Endodermal cell (in vitro differentiated cells): ENCODE data around the gene TARS1. TPM values are rescaled to one million over a fixed set of nuclear protein-coding genes. Genes with fewer than 3 reads are reported as not detected.

Experiments
- DNase-seq: peaks from one replicate; pipeline ENCODE4 v3.0.0-alpha.2; 2017
- H3K27ac ChIP-seq: 2 replicates; pipeline ENCODE4 v1.5.1; 2013; ENCODE audit warnings: mild to moderate bottlenecking, low read depth, low read length, moderate library complexity
- H3K27me3 ChIP-seq: 2 replicates; pipeline ENCODE4 v1.6.1; 2013; ENCODE audit warnings: mild to moderate bottlenecking, low read length, moderate library complexity; ENCODE audit not compliant: insufficient read depth, control insufficient read depth, poor library complexity, severe bottlenecking
- H3K36me3 ChIP-seq: 2 replicates; pipeline ENCODE4 v1.7.0; 2013; ENCODE audit warnings: mild to moderate bottlenecking, low read length, moderate library complexity; ENCODE audit not compliant: control insufficient read depth, insufficient read depth
- H3K4me1 ChIP-seq: one replicate; pipeline ENCODE4 v1.7.0; 2013; ENCODE audit warnings: low read length; ENCODE audit not compliant: control insufficient read depth, insufficient read depth
- H3K4me3 ChIP-seq: 2 replicates; pipeline ENCODE4 v1.5.1; 2013; ENCODE audit warnings: mild to moderate bottlenecking, low read length, moderate library complexity
- H3K9ac ChIP-seq: 2 replicates; pipeline ENCODE4 v1.6.1; 2013; ENCODE audit warnings: mild to moderate bottlenecking, low read length, moderate library complexity; ENCODE audit not compliant: poor library complexity, severe bottlenecking; ENCODE audit errors: extremely low read depth
- H3K9me3 ChIP-seq: 2 replicates; pipeline ENCODE4 v1.6.1; 2013; ENCODE audit warnings: mild to moderate bottlenecking, low read length, moderate library complexity; ENCODE audit not compliant: control insufficient read depth
- H3K27ac Mint-ChIP-seq: 2 replicates; pipeline ENCODE4 v1.8.0; 2020; ENCODE audit warnings: mixed read lengths
- H3K27me3 Mint-ChIP-seq: 2 replicates; pipeline ENCODE4 v1.8.0; 2021; ENCODE audit warnings: mild to moderate bottlenecking, mixed read lengths; ENCODE audit not compliant: insufficient read depth
- H3K36me3 Mint-ChIP-seq: 2 replicates; pipeline ENCODE4 v1.8.0; 2020; ENCODE audit warnings: low read depth, mixed read lengths
- H3K4me1 Mint-ChIP-seq: 2 replicates; pipeline ENCODE4 v1.8.0; 2020; ENCODE audit warnings: mixed read lengths
- H3K4me3 Mint-ChIP-seq: 2 replicates; pipeline ENCODE4 v1.8.0; 2020; ENCODE audit warnings: mild to moderate bottlenecking, moderate library complexity, mixed read lengths
- H3K9me3 Mint-ChIP-seq: 2 replicates; pipeline ENCODE4 v1.8.0; 2020; ENCODE audit warnings: mild to moderate bottlenecking, mixed read lengths
- WGBS, 2 experiments: methylation state at CpG; one replicate each; pipeline versions ENCODE4 v1.1.5 to v1.1.7; 2013; ENCODE audit warnings: missing lambda C conversion rate in 2 of 2, mixed read lengths in 1 of 2; ENCODE audit not compliant: insufficient coverage in 1 of 2, insufficient read length in 1 of 2; 5-methylcytosine and 5-hydroxymethylcytosine counted together
- total RNA-seq, 2 donors: library from RNA; stranded (reverse); fragmentation: NEBNext Ultra II Directional in 1 of 2; extraction: Animal tissue kit (Norgen Biotek cat#: 25700) in 1 of 2; gene quantifications; 2 replicates in 1 of 2; 3 replicates in 1 of 2; pipeline ENCODE4 v1.2.1, GENCODE V29; 2021
- TF ChIP-seq, protein P1 (sequence below): fragments of 200-600 bp; sonication (generic); conservative IDR thresholded peaks from 2 replicates; pipeline ENCODE4 v1.5.0; 2021; ENCODE audit warnings: antibody characterized with exemption, mild to moderate bottlenecking

Gene TARS1
- total RNA-seq, 2 donors from 2014 or later: 143 to 179 TPM

DNA sequence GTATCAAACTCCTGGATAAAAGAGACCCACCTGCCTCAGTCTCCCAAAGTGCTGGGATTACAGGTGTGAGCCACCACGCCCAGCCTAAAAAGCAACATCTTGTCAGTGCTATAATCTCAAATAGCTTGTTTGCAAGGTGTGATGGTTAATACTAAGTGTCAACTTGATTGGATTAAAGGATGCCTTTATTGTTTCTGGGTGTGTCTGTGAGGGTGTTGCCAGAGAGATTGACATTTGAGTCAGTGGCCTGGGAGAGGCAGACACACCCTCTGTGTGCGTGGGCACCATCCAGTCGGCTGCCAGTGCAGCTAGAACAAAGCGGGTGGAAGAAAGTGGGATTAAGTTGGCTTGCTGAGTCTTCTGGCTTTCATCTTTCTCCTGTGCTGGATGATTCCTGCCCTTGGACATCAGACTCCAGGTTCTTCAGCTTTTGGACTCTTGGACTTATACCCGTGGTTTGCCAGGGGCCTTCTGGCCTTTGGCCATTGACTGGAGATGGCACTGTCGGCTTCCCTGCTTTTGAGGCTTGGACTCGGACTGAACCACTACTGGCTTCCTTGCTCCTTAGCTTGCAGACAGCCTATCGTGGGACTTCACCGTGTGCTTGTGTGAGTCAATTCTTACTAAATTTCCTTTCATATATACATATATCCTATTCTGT, 28.1 kb downstream of the TARS1 start:
- Mint-ChIP-seq H3K27me3 (no peaks in the 10 kb centered on the region), H3K4me1 (peaks cover 24% of the 10 kb centered on the region), H3K9me3 (peaks cover 2% of the 10 kb centered on the region), H3K4me3 (no peak overlapping the region), H3K36me3 (peaks cover 88% of the 10 kb centered on the region), H3K27ac (no peak overlapping the region)
- TF ChIP-seq, protein P1, sequence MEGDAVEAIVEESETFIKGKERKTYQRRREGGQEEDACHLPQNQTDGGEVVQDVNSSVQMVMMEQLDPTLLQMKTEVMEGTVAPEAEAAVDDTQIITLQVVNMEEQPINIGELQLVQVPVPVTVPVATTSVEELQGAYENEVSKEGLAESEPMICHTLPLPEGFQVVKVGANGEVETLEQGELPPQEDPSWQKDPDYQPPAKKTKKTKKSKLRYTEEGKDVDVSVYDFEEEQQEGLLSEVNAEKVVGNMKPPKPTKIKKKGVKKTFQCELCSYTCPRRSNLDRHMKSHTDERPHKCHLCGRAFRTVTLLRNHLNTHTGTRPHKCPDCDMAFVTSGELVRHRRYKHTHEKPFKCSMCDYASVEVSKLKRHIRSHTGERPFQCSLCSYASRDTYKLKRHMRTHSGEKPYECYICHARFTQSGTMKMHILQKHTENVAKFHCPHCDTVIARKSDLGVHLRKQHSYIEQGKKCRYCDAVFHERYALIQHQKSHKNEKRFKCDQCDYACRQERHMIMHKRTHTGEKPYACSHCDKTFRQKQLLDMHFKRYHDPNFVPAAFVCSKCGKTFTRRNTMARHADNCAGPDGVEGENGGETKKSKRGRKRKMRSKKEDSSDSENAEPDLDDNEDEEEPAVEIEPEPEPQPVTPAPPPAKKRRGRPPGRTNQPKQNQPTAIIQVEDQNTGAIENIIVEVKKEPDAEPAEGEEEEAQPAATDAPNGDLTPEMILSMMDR: no peak
- no peaks in the 10 kb centered on the region for H3K27me3 ChIP-seq
- peaks cover 12% of the 10 kb centered on the region for H3K4me1 ChIP-seq
- 94 to 100% methylated on average over 7 to 9 of the region's 9 CpGs for WGBS, 2 experiments
- H3K36me3 ChIP-seq: peaks cover 95% of the 10 kb centered on the region
- H3K27ac ChIP-seq: no peak overlapping the region
- no peak for DNase-seq
- H3K9ac ChIP-seq: no peak overlapping the region
- peaks cover 23% of the 10 kb centered on the region for H3K9me3 ChIP-seq
- no peak overlapping the region for H3K4me3 ChIP-seq

DNA sequence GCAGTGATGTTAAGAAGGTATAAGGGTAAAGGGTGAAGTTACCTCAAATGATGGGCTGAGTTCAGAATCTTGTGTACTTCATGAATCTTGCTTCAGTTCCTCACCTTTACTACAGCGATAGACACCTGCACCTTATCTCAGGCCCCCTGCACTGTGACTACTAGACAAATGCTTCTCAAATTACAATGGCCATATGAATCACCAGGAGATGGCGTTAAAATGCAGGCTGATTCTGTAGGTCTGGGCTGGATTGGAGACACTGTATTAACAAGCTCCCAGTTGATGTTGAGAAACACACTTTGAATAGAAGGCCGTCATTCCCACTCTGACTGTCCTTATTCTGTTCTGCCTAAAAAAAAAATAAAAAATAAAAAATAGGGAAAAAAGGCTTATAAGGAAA, 29.8 kb downstream of the TARS1 start:
- Histone ChIP-seq H3K36me3 (peaks cover 98% of the 10 kb centered on the region), H3K4me3 (no peak overlapping the region), H3K9me3 (peaks cover 39% of the 10 kb centered on the region), H3K9ac (no peak overlapping the region), H3K27ac (no peak overlapping the region), H3K27me3 (no peaks in the 10 kb centered on the region), H3K4me1 (peaks cover 12% of the 10 kb centered on the region)
- H3K4me1 Mint-ChIP-seq: peaks cover 25% of the 10 kb centered on the region
- 71 to 81% methylated on average over 1 to 3 of the region's 3 CpGs for WGBS, 2 experiments
- H3K27me3 Mint-ChIP-seq: no peaks in the 10 kb centered on the region
- peak; percentile 63 for DNase-seq
- no peak overlapping the region for H3K4me3 Mint-ChIP-seq
- peaks cover 6% of the 10 kb centered on the region for H3K9me3 Mint-ChIP-seq
- H3K27ac Mint-ChIP-seq: no peak overlapping the region
- TF ChIP-seq, protein P1: peak; percentile 54
- H3K36me3 Mint-ChIP-seq: peaks cover 91% of the 10 kb centered on the region

DNA sequence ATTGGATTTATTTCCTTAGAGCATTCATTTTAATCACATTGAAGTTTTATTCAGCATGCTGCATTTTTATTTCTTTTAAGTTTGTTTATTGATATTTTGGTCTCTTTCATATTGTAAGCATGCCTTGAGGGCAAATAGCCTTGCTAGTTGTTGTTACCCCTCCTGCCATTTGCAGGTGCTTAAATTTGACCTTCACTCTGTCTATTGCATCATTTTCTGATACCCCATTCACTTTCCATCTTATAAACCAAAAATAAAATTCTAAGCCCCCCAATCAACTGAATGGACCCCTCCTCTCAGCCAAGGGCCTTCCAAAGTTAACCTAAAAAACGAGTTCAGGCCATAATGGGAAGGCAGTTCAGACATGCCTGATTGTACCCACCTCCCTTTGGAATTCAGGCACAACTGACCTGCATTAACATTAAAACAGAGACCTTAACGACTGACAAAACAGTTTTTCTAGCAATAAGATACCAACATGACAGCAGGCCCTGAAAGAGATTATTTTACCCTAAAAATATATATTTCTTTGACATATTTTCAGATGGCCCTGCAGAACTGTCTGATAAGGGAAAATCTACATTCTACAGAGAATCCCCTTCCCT, 32.1 kb downstream of the TARS1 start:
- WGBS, 2 experiments: 40 to 53% methylated on average over 2 of the region's 2 CpGs

More for the DNA sequence above, 32.1 kb downstream of the TARS1 start:
- H3K36me3 ChIP-seq: peaks cover 92% of the 10 kb centered on the region
- DNase-seq: no peak
- H3K27ac ChIP-seq: no peak overlapping the region
- no peak overlapping the region for H3K9ac ChIP-seq
- H3K4me1 ChIP-seq: peaks cover 12% of the 10 kb centered on the region
- no peak overlapping the region for H3K4me3 ChIP-seq
- Mint-ChIP-seq H3K9me3 (peaks cover 6% of the 10 kb centered on the region), H3K36me3 (peaks cover 90% of the 10 kb centered on the region), H3K27me3 (no peaks in the 10 kb centered on the region), H3K4me1 (peaks cover 21% of the 10 kb centered on the region), H3K27ac (peak overlapping the region; percentile 89), H3K4me3 (no peak overlapping the region)
- TF ChIP-seq, protein P1: no peak
- H3K9me3 ChIP-seq: peaks cover 42% of the 10 kb centered on the region
- H3K27me3 ChIP-seq: no peaks in the 10 kb centered on the region
